Lower leg skin (tissue), 4 donors: ENCODE results near the gene SIRPG. TPM values are rescaled to one million over a fixed set of nuclear protein-coding genes. Genes with fewer than 3 reads are reported as not detected.

ENCODE experiments used
- DNase-seq, 2 donors: peaks; one replicate each; pipeline ENCODE4 v3.0.0-alpha.2; 2019; ENCODE audit warnings: low spot score in 2 of 2
- H3K4me3 ChIP-seq: fragments of 200-600 bp; sonication (generic); 2 replicates; pipeline ENCODE4 v1.5.1; 2017; ENCODE audit warnings: mild to moderate bottlenecking, low read depth; ENCODE audit not compliant: poor library complexity, severe bottlenecking
- CTCF ChIP-seq, 3 donors: fragments of 450-650 bp; IDR thresholded peaks; one replicate each; pipeline ENCODE4 v1.5.1; 2016; ENCODE audit warnings: antibody characterized with exemption in 3 of 3, mild to moderate bottlenecking in 3 of 3, moderate library complexity in 2 of 3
- POLR2A ChIP-seq, 2 donors: fragments of 450-650 bp; IDR thresholded peaks; one replicate each; pipeline ENCODE4 v1.6.1; 2016 to 2017; ENCODE audit warnings: antibody characterized with exemption in 2 of 2, mild to moderate bottlenecking in 1 of 2, moderate library complexity in 1 of 2
- WGBS, 2 donors: methylation state at CpG; one replicate each; pipeline ENCODE4 v1.1.5; 2018; 5-methylcytosine and 5-hydroxymethylcytosine counted together
- intact Hi-C: fragments of 100-400 bp; cut with DNase I; formaldehyde crosslinking; loops from one replicate; pipeline ENCODE4 v1.15.0; 2023; ENCODE audit warnings: low total_unique reads
- total RNA-seq, 4 donors: library from RNA; depleted of rRNA; stranded (reverse); fragments of >200 nt; gene quantifications; one replicate each; pipeline ENCODE4 v1.1.0, GENCODE V29; 2016

The SIRPG gene
- total RNA-seq, 4 donors from 2014 or later: 0.89 TPM; not detected in 3

DNA sequence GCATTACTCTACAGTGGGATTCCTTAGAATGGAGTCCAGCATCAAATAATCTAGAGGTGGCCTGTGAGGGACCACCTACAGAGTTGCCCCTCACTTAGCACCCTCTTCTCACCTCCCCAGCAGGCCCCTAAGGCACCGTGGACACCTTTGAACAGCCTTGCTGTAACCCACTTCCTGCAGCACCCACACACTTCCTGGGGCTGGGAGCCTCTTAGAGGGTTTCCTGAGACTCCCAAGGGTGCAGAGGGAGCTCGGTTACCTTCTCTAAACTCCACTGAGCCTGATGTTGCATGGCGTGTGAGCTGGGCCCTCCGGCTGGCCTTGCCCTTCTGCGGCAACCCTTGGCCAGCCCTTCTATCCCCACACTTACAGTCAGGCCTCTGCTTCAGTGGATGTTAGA, 7.3 kb upstream of the SIRPG start:
- no peak overlapping the region for H3K4me3 ChIP-seq
- no peak for DNase-seq
- TF ChIP-seq CTCF (IDR thresholded peaks at IDR 0.05) (no peak), POLR2A (IDR thresholded peaks at IDR 0.05) (no peak)
- WGBS, 2 donors: 73 to 81% methylated on average over 5 of the region's 5 CpGs
- intact Hi-C loops: no loop called here

DNA sequence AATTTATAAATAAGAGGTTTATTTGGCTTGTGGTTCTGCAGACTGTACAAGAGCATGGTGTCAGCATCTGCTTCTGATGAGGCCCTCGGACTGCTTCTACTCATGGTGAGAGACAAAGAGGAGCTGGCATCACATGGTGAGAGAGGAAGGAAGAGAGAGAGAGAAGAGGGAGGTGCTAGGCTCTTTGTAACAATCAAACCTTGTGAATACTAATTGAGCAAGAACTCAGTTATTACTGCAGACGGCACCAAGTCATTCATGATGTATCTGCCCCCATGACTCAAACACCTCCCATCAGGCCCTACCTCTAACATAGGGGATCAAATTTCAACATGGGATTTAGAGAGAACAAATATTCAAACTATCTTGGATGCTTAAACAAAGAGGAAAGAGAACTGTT, 6.3 kb upstream of the SIRPG start:
- WGBS, 2 donors: 33 to 47% methylated on average over 2 of the region's 2 CpGs
- TF ChIP-seq CTCF (IDR thresholded peaks at IDR 0.05): no peak
- no peak for TF ChIP-seq POLR2A (IDR thresholded peaks at IDR 0.05)
- no peak overlapping the region for H3K4me3 ChIP-seq
- intact Hi-C loops: no loop called here
- no peak for DNase-seq

GRCh38 chr20:1661542-1662299, 4.1 kb upstream of the SIRPG start:
- WGBS, 2 donors: 44 to 52% methylated on average over 2 of the region's 2 CpGs
- intact Hi-C loops: no loop called here
- DNase-seq: no peak
- no peak overlapping the region for H3K4me3 ChIP-seq
- TF ChIP-seq POLR2A (IDR thresholded peaks at IDR 0.05) (no peak), CTCF (IDR thresholded peaks at IDR 0.05) (no peak)

DNA sequence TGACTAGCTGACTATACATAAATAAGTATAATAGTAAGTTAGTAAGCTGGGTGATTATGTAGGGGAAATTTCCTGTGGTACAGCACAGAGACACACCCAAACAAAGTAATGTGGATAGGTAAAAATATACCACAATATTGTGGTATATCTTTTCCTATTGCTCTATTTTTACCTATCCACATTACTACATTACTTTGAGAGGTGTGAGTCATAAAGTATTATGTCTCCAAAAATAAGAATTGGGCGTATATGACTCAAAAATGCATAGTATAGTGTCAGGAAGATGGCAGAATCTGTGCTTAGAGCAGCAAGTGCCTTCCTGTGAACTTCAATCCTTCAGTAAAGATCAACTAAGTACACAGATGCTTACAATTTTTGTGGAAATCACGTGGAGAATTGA, 2.7 kb upstream of the SIRPG start:
- TF ChIP-seq CTCF (IDR thresholded peaks at IDR 0.05) (no peak), POLR2A (IDR thresholded peaks at IDR 0.05) (no peak)
- intact Hi-C loops: no loop called here
- H3K4me3 ChIP-seq: no peak overlapping the region
- 28 to 37% methylated on average over 2 of the region's 2 CpGs for WGBS, 2 donors
- no peak for DNase-seq

GRCh38 chr20:1656844-1657243, 735 bp downstream of the SIRPG start:
- H3K4me3 ChIP-seq: no peak overlapping the region
- no peak for TF ChIP-seq CTCF (IDR thresholded peaks at IDR 0.05)
- no peak for TF ChIP-seq POLR2A (IDR thresholded peaks at IDR 0.05)
- DNase-seq: no peak
- intact Hi-C loops: no loop called here
- 65 to 79% methylated on average over 5 of the region's 5 CpGs for WGBS, 2 donors

DNA sequence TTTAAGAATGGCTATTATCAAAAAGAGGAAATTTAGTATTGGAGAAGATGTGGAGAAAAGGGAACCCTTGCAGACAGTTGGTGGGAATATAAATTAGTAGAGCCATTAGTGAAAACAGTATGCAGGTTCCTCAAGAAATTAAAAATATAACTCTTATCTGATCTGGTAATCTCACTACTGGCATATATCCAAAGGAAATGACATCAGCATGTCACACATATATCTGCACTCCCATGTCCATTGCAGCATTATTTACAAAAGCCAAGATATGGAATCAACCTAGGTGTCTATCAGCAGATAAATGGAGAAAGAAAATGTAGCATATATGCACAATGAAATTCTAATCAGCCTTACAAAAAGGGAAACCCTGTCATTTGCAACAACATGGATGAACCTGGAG, 2.6 kb downstream of the SIRPG start:
- intact Hi-C loops: no loop called here
- no peak for TF ChIP-seq CTCF (IDR thresholded peaks at IDR 0.05)
- TF ChIP-seq POLR2A (IDR thresholded peaks at IDR 0.05): no peak
- DNase-seq: no peak
- H3K4me3 ChIP-seq: no peak overlapping the region
